Activated naive CD8-positive, alpha-beta T cell (primary cell): ENCODE data around the gene LRRC23.
A peak's percentile ranks its signal among the peaks of the same experiment; 100 is the strongest.
"Not testable (repeated sequence)": the region's sequence is repeated elsewhere in the genome, so short reads cannot be mapped to it uniquely, and the experiment has no call there.

ENCODE experiments used
- H3K27ac Mint-ChIP-seq: one replicate; pipeline ENCODE4 v1.8.0; 2021; ENCODE audit warnings: mixed read lengths
- H3K27me3 Mint-ChIP-seq: one replicate; pipeline ENCODE4 v1.8.0; 2021; ENCODE audit warnings: mixed read lengths
- H3K36me3 Mint-ChIP-seq: one replicate; pipeline ENCODE4 v1.8.0; 2021; ENCODE audit warnings: mixed read lengths
- H3K4me1 Mint-ChIP-seq: one replicate; pipeline ENCODE4 v1.8.0; 2021; ENCODE audit warnings: low read depth, mixed read lengths
- H3K4me3 Mint-ChIP-seq: one replicate; pipeline ENCODE4 v1.8.0; 2021; ENCODE audit warnings: mild to moderate bottlenecking, mixed read lengths
- H3K9me3 Mint-ChIP-seq: one replicate; pipeline ENCODE4 v1.8.0; 2021; ENCODE audit warnings: low read depth, mixed read lengths

Gene LRRC23

GRCh38 chr12:6904280-6905276 lies at the start of gene LRRC23:
TSS of gene LRRC23 (plus strand) at chr12:6904822. CDS start at chr12:6905634, 812 bp downstream.
- no peak within 1 kb of the TSS for H3K27ac Mint-ChIP-seq
- peaks cover 4% of the 10 kb centered on the region for H3K4me1 Mint-ChIP-seq
- H3K4me3 Mint-ChIP-seq, result no peak within 1 kb of the TSS
- H3K36me3 Mint-ChIP-seq, result no peaks in the 10 kb centered on the region
- no peaks in the 10 kb centered on the region for H3K27me3 Mint-ChIP-seq
- no peaks in the 10 kb centered on the region for H3K9me3 Mint-ChIP-seq

GRCh38 chr12:6855322-6855721 lies 49.3 kb upstream of the LRRC23 start:
- Mint-ChIP-seq H3K4me3 (no peak overlapping the region), H3K27me3 (no peaks in the 10 kb centered on the region), H3K27ac (peak overlapping the region; percentile 46), H3K9me3 (no peaks in the 10 kb centered on the region), H3K36me3 (peaks cover under 1% of the 10 kb centered on the region), H3K4me1 (peaks cover 16% of the 10 kb centered on the region)

GRCh38 chr12:6858799-6859198 lies 45.8 kb upstream of the LRRC23 start:
- Mint-ChIP-seq H3K27ac (no peak overlapping the region), H3K27me3 (no peaks in the 10 kb centered on the region), H3K36me3 (peaks cover 6% of the 10 kb centered on the region), H3K4me1 (peaks cover 5% of the 10 kb centered on the region), H3K4me3 (no peak overlapping the region), H3K9me3 (no peaks in the 10 kb centered on the region)

GRCh38 chr12:6860116-6860515 lies 44.5 kb upstream of the LRRC23 start:
- Mint-ChIP-seq H3K9me3 (no peaks in the 10 kb centered on the region), H3K4me1 (no peaks in the 10 kb centered on the region), H3K27ac (no peak overlapping the region), H3K36me3 (peaks cover 6% of the 10 kb centered on the region), H3K4me3 (no peak overlapping the region), H3K27me3 (no peaks in the 10 kb centered on the region)

- Mint-ChIP-seq H3K27me3 (no peaks in the 10 kb centered on the region), H3K4me3 (no peak overlapping the region), H3K27ac (no peak overlapping the region), H3K9me3 (no peaks in the 10 kb centered on the region), H3K36me3 (peaks cover 6% of the 10 kb centered on the region), H3K4me1 (peaks cover 5% of the 10 kb centered on the region)
Observed at GRCh38 chr12:6860942-6861341, 43.7 kb upstream of the LRRC23 start.

- Mint-ChIP-seq H3K4me1 (peaks cover 8% of the 10 kb centered on the region), H3K9me3 (no peaks in the 10 kb centered on the region), H3K27ac (no peak overlapping the region), H3K27me3 (no peaks in the 10 kb centered on the region), H3K36me3 (peaks cover 6% of the 10 kb centered on the region), H3K4me3 (no peak overlapping the region)
Observed at GRCh38 chr12:6861391-6861790, 43.2 kb upstream of the LRRC23 start.

- H3K36me3 Mint-ChIP-seq, result peaks cover 6% of the 10 kb centered on the region
Observed at GRCh38 chr12:6863033-6863432, 41.6 kb upstream of the LRRC23 start.

GRCh38 chr12:6863586-6864321 lies 40.9 kb upstream of the LRRC23 start:
- Mint-ChIP-seq H3K27me3 (no peaks in the 10 kb centered on the region), H3K9me3 (no peaks in the 10 kb centered on the region), H3K36me3 (peaks cover 6% of the 10 kb centered on the region), H3K27ac (no peak overlapping the region), H3K4me1 (peaks cover 19% of the 10 kb centered on the region), H3K4me3 (no peak overlapping the region)

More at GRCh38 chr12:6863033-6863432, 41.6 kb upstream of the LRRC23 start:
- Mint-ChIP-seq H3K4me1 (peaks cover 15% of the 10 kb centered on the region), H3K9me3 (no peaks in the 10 kb centered on the region), H3K4me3 (no peak overlapping the region), H3K27ac (no peak overlapping the region), H3K27me3 (no peaks in the 10 kb centered on the region)

GRCh38 chr12:6865307-6865706 lies 39.3 kb upstream of the LRRC23 start:
- Mint-ChIP-seq H3K4me1 (peaks cover 33% of the 10 kb centered on the region), H3K27ac (peak overlapping the region; percentile 34)
- not testable (repeated sequence) for H3K4me3 Mint-ChIP-seq, H3K36me3 Mint-ChIP-seq, H3K9me3 Mint-ChIP-seq, H3K27me3 Mint-ChIP-seq

- Mint-ChIP-seq H3K27ac (no peak overlapping the region), H3K4me1 (peaks cover 43% of the 10 kb centered on the region), H3K9me3 (no peaks in the 10 kb centered on the region), H3K36me3 (peaks cover 3% of the 10 kb centered on the region), H3K27me3 (no peaks in the 10 kb centered on the region), H3K4me3 (peak overlapping the region; percentile 94)
Observed at GRCh38 chr12:6866163-6866919, 38.3 kb upstream of the LRRC23 start.

- peaks cover 48% of the 10 kb centered on the region for H3K4me1 Mint-ChIP-seq
- peaks cover 3% of the 10 kb centered on the region for H3K36me3 Mint-ChIP-seq
Observed at GRCh38 chr12:6866920-6867412, 37.7 kb upstream of the LRRC23 start.

GRCh38 chr12:6867413-6868210 lies 37.0 kb upstream of the LRRC23 start, which contains the start of gene TPI1:
TSS of gene TPI1 (plus strand) at chr12:6867531. CDS start at chr12:6867567, 36 bp downstream.
- Mint-ChIP-seq H3K36me3 (peaks cover 3% of the 10 kb centered on the region), H3K4me3 (peak within 1 kb of the TSS; percentile 94), H3K27ac (peak within 1 kb of the TSS; percentile 95), H3K9me3 (no peaks in the 10 kb centered on the region), H3K27me3 (no peaks in the 10 kb centered on the region), H3K4me1 (peaks cover 52% of the 10 kb centered on the region)

More at GRCh38 chr12:6866920-6867412, 37.7 kb upstream of the LRRC23 start:
- peak overlapping the region; percentile 94 for H3K4me3 Mint-ChIP-seq
- no peaks in the 10 kb centered on the region for H3K27me3 Mint-ChIP-seq
- H3K27ac Mint-ChIP-seq, result peak overlapping the region; percentile 77
- no peaks in the 10 kb centered on the region for H3K9me3 Mint-ChIP-seq

GRCh38 chr12:6868211-6869048 lies 36.2 kb upstream of the LRRC23 start:
- peaks cover 52% of the 10 kb centered on the region for H3K4me1 Mint-ChIP-seq
- H3K9me3 Mint-ChIP-seq, result no peaks in the 10 kb centered on the region
- no peaks in the 10 kb centered on the region for H3K27me3 Mint-ChIP-seq
- H3K4me3 Mint-ChIP-seq, result peak overlapping the region; percentile 93
- peaks cover 3% of the 10 kb centered on the region for H3K36me3 Mint-ChIP-seq
- H3K27ac Mint-ChIP-seq, result peak overlapping the region; percentile 84
